DMS153 treated with DMSO at 0.1 percent for 48 hours (cell line): ENCODE results near the gene ANO9.
"Not testable (repeated sequence)": the region's sequence is repeated elsewhere in the genome, so short reads cannot be mapped to it uniquely, and the experiment has no call there.

Experiments used
- DNase-seq: peaks from one replicate; lab custom pipeline; 2025; ENCODE audit not compliant: unreplicated experiment; lab: John Stamatoyannopoulos, UW

ANO9 gene

DNA sequence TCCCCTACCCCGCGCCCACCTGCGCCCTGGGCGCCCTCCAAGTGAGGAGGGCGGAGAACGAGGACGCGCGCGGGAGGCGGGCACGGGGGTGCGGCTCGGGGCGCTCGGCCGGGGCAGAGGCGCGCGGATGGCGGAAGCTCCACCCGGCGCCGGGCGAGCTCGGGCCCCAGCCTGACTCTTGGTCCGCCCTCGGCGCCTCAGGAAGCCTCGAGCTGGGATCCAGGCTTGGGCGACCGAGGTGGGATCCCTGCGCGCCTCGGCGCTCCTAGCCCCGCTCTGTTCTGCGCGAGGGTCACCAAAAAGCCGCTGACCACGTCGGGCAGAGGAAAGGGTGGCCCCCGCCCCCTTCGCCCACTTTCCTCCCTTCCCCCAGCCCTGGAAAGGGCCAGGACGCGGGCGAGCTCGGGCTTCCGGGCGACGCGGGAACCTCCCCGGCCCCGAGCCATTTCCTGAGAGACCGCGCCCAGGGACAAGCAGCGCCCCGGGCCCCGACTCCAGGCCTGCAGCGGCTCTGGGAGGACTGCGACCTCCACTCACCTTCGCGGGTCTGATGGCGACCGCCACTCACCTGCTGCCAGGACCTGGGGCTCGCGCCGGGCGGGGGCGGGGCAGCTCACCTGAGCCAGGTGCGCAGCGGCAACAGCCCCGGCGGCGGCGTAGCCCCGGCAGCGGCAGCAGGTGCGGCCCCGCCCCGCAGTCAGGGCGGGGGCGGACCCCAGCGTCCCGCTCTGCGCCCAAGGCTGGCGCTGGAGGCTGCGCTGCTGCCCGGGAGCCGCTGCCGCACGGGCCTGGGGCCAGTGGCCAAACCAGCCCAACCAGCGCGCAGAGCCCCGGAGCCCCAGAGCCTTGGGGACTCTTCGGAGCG lies 24.8 kb downstream of the ANO9 start:
- peak; percentile 72 for DNase-seq

DNA sequence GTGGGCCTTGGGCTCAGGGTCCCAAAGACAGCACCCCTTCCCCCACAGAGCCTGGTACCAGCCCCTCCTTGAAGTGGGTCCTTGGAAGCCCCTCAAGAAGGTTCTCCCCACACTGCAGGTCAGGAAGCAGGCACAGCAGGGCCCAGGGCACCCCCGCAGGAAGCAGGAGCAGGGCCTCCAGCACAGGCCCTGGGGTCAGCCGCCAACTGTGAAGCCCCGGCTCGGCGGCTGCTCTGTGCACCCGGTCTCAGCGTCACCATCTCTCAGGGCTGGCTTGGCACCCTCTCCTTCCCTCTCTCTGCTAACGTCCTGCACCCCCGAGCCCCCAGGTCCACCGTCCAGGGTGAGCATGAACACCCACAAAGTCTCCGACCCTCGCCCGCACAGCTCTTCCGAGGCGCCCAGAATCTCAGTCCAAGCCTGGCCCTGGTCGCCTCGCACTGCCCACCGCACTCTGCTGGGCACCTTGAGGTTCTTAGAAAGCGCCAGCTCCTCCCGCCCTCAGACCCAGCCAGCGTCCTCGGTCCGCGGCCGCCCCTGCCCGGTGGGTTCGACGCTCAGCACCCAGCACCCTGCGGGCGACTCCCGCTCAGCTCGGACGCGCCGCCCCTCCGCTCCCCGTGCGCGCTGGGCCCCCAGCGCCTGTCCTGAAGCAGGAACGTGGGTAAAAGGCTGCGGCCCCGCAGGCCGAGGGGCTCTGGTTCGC lies 25.6 kb downstream of the ANO9 start:
- DNase-seq = no peak

- no peak for DNase-seq
Measured at GRCh38 chr11:415640-416041, 26.2 kb downstream of the ANO9 start.

DNA sequence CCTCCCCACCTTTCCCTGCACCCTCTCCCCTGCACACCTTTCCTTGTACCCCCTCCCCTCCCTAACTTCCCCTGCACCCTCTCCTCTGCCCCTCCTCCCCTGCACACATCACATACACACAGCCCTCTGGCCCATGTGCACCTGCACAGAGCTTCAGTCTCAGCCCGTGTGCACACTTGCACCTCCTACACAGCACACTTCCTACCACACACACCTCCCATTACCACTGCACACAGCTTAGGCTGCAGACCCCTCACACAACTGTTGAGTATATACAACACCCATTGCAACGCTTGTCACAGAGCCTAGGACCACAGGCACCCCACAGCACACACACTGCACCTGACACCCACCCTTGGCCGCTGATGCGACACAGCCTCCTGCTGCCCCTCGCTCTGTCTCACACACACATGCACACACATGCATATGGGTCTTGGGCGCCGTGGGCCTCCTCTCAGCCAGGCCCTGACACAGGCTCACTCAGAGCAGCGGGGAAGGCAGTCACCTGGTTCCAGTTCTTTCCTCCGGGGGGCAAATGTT lies 27.4 kb downstream of the ANO9 start:
- no peak for DNase-seq

- DNase-seq = no peak
Measured at GRCh38 chr11:413120-414081, 28.4 kb downstream of the ANO9 start.

- no peak for DNase-seq
Measured at GRCh38 chr11:412641-413119, 29.1 kb downstream of the ANO9 start.

- DNase-seq = not testable (repeated sequence)
Measured at GRCh38 chr11:411520-411919, 30.3 kb downstream of the ANO9 start.

- DNase-seq = not testable (repeated sequence)
Measured at GRCh38 chr11:410711-411110, 31.1 kb downstream of the ANO9 start.

GRCh38 chr11:409600-410483 lies 32.0 kb downstream of the ANO9 start:
- DNase-seq = no peak

DNA sequence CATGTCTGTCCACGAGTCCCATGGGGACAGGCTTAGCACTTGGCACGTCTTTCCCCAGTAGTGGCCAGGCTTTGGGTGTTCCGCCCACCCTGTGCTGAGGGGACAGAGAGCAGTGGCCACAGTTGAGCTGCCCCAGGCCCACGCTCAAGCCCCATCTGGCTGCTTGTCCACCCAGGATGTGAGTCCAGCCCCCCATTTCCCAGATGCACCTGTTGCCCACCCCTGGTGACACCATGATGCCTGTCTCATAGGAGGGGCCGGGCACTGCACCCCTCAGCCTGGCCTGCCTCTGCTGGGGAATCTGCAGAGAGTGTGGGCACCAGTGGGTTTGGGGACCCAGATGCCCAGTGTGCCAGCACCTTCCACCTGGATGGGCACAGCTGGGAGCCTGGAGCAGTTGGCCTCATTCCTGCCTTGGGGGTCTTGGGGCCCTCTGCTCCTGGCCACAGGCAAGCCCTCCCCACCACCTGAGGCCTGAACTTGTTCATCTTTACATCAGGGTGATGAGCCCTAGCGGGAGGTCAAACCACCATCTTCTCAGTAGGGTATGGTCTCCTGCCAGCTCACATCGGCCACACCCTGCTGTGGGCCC lies 32.7 kb downstream of the ANO9 start:
- no peak for DNase-seq

- DNase-seq = no peak
Measured at GRCh38 chr11:408154-409007, 33.4 kb downstream of the ANO9 start.

- DNase-seq = no peak
Measured at GRCh38 chr11:407651-408123, 34.1 kb downstream of the ANO9 start.

DNA sequence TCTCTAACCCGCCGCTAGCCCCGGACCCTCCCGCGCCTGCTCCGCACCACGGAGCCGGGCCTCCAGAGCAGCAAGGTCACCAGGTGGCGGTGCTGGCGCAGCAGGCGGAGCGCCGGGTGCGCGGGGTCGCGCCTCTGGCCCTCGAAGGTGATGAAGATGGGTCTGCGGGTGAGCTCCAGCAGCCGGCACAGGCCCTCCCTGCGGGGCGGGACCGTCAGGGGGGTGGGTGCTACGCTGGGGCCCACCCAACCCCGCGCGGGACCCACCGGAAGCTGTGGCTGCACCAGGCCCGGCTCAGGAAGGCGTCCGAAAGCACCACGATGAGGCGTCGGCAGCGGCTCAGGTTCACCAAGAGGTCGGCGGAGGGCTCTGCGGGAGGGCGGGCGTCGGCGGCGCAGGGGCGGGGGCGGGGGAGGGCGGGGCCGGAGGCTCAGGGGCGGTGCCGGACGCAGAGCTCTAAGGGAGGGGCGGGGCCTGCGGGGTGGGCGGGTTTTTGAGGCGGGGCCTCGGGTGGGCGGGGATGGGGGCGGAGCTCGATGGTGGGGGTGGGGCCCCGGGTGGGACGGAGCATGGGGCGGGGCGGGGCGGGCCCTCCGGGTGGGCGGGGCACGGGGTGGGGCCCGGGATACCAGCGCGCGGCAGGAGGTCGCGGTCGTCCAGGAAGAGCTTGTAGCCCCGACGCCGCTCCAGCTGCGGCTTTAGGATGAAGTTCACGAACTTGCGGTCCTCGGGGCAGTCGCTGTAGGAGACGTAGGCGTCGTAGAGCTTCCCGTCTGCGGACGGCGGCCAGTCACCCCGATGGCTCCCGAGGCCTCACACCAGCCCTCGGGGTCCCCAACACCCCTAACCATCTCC lies 34.8 kb downstream of the ANO9 start:
- DNase-seq = no peak

- no peak for DNase-seq
Measured at GRCh38 chr11:405954-406795, 35.6 kb downstream of the ANO9 start.

GRCh38 chr11:405323-405953 lies 36.4 kb downstream of the ANO9 start:
- DNase-seq = no peak
